AG08396 (cell line): ENCODE measurements around the gene ZNF722.
A peak's percentile ranks its signal among the peaks of the same experiment; 100 is the strongest.
"Not testable (repeated sequence)": the region's sequence is repeated elsewhere in the genome, so short reads cannot be mapped to it uniquely, and the experiment has no call there.

ENCODE experiments used
- DNase-seq: peaks from one replicate; pipeline ENCODE4 v3.0.0; 2012; ENCODE audit warnings: low spot score, mixed read lengths

Gene ZNF722

DNA sequence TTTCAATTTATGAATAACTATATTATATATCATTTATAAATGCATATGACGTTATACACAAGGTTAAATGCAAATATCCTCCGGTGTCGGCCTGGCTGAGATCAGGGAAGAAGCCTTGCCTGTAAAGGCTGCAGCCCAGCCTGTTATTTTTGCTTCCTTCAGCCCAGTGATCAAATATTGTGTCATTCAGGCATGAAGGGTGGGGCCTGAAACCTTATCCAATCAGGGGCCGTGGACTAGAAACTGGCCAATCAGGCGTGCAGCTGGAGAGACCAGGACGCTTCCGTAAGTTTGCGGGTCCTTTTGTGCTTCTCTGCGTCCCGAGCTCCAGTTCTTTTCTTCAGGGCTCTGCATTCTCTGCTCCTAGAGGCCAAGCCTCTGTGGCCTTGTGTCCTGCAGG is at the start of gene ZNF722:
ZNF722 (plus strand) TSS at position 301 of the 400 bp plus-strand sequence. CDS start 113 bp downstream, outside the sequence.
- no peak for DNase-seq

DNA sequence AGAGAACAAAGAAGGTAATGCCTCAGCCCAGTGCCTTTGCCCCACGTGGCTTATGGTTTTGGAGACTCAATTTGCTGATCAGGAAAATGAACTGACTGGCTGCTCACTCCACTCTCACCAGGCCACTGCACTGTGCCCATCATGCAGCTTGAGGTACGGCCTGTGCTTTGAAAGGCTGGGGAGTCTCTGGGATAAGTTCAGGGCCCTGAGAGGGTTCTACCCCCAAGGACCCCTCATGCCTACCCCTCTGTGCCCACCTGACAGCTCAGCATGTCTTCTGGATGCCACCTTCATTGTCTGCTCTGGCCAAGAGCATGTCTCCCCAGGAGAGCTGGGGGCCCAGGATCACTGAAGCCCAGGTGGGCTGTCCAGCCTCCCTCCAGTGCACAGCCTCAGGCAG is 45.5 kb upstream of the ZNF722 start:
- no peak for DNase-seq

DNA sequence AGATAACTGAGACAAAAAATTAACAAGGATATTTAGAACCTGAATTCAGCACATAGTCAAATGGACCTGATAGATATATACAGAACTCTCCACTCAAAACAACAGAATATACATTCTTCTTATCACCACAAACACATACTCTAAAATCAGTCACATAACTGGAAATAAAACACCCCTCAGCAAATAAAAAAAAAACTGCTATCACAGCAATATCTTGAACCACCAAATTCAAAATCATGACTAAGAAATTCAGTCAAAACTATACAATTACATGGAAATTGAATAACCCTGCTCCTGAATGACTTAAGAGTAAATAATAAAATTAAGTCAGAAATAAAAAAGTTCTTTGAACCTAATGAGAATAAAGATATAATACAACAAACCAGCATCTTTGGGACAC is 30.0 kb upstream of the ZNF722 start:
- no peak for DNase-seq

DNA sequence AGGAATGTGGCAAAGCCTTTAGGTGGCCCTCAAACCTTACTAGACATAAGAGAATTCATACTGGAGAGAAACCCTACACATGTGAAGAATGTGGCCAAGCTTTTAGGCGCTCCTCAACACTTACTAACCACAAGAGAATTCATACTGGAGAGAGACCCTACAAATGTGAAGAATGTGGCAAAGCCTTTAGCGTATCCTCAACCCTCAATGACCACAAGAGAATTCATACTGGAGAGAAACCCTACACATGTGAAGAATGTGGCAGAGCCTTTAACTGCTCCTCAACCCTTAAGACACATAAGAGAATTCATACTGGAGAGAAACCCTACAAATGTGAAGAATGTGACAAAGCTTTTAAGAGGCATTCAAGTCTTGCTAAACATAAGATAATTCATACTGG is 16.8 kb downstream of the ZNF722 start:
- DNase-seq = not testable (repeated sequence)

DNA sequence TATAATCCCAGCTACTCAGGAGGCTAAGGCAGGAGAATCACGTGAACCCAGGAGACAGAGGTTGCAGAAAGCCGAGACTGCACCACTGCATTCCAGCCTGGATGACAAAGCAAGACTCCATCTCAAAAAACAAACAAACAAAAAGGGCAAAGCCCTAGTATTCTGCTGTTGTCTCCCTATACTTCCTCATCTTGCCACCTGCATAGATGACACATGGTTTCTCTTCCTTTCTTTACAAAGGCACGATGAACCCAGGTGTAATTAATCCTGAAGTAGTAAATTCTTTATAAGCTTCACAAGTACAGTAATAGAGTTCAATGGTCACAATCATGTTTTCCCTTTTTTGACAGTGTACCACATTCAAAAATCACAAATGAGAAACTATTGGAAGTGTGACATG is 36.7 kb downstream of the ZNF722 start:
- no peak for DNase-seq

DNA sequence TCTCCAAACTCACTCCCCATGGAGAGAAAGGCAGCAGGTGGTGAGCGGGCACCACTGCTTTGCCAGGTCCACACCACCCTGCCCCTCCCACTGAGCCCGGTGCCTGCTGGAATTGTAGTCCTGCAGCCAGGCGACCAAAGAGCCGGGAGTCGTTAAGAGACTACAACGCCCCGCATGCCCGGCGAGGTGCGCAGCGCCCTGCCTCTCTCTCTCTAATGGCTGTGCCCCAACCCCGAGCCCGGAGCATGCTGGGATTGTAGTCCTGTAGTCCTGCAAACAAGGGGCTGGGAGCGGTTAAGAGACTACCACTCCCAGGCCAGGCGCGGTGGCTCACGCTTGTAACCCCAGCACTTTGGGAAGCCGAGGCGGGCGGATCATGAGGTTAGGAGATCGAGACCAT is 38.4 kb downstream of the ZNF722 start:
- no peak for DNase-seq

DNA sequence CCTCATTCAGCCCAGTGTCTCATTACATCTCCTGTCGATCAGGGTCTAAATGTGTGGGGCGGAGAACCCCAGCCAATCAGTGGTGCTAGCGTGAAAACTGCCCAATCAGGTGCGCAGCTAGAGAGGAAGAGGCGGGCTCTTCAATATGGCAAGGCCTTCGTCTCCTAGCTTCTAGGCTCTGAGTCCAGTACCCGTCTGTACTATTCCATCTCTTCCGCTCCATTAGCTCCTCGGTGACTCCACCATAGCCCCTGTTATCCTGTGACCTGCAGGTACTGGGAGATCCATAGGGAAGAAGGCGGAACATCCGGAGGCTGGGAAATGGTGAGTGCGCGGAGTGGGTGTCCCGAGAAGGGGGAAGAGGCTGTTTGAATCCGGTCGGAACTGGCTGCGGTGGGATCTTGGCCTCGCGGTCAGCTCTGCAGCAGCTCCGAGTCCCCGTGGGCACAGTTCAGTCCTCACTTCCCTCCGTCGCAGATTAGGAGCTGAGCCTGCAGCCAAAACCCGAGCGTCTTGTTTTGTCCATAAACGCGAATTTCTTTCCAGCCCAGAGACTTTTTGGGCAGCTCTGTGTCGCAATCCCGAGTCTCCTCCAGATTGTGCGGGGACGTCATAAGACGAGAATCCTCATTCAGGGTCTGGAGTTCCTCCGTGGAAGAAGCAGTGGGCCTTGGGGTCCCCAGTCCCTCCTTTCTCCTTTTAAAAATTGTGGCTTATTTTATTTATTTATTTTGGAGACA is 46.8 kb downstream of the ZNF722 start, which contains the start of gene ZNF727:
ZNF727 (plus strand) TSS at position 134 of the 740 bp plus-strand sequence; CDS start at position 322, 188 bp downstream.
- peak; percentile 28 for DNase-seq

DNA sequence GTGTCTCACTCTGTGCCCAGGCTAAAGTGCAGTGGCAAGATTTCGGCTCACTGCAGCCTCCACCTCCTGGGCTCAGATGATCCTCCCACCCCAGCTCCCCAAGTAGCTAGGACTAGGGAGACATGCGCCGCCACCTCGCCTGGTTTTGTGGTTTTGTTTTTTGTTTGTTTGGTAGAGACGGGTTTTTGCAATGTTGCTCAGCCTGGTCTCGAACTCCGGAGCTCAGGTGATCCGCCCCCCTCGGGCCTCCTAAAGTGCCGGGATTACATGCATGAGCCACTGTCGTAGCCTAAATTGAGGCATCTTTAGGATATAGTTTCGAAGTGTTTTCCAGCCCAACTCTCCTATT is 47.4 kb downstream of the ZNF722 start:
- no peak for DNase-seq
